Choroid plexus epithelial cell (primary cell): Measurements from ENCODE around the gene KLRK1.
A peak's percentile ranks its signal among the peaks of the same experiment; 100 is the strongest.
"Not testable (repeated sequence)": the region's sequence is repeated elsewhere in the genome, so short reads cannot be mapped to it uniquely, and the experiment has no call there.

ENCODE experiments used
- DNase-seq: peaks from one replicate; pipeline ENCODE4 v3.0.0-alpha.2; 2010; ENCODE audit warnings: low read depth
- H3K4me3 ChIP-seq: 2 replicates; pipeline ENCODE4 v1.5.1; 2011; ENCODE audit warnings: low read depth, mild to moderate bottlenecking, control low read depth, low read length, moderate library complexity
- CTCF ChIP-seq: conservative IDR thresholded peaks from 2 replicates; pipeline ENCODE4 v1.5.1; 2011; ENCODE audit warnings: low read depth, mild to moderate bottlenecking, control low read depth, inconsistent platforms, low read length, moderate library complexity

KLRK1 gene

GRCh38 chr12:10393291-10393690 lies 3.5 kb upstream of the KLRK1 start:
- no peak overlapping the region for H3K4me3 ChIP-seq
- no peak for DNase-seq
- no peak for TF ChIP-seq CTCF

GRCh38 chr12:10392394-10392930 lies 2.6 kb upstream of the KLRK1 start:
- peak; percentile 100 for DNase-seq
- H3K4me3 ChIP-seq, result no peak overlapping the region

GRCh38 chr12:10390991-10391390 lies 1.1 kb upstream of the KLRK1 start:
- not testable (repeated sequence) for DNase-seq, H3K4me3 ChIP-seq

More at GRCh38 chr12:10392394-10392930, 2.6 kb upstream of the KLRK1 start:
- TF ChIP-seq CTCF, result no peak

GRCh38 chr12:10388624-10389413 lies 1.0 kb downstream of the KLRK1 start:
- DNase-seq, result peak; percentile 71
- no peak for TF ChIP-seq CTCF
- H3K4me3 ChIP-seq, result no peak overlapping the region

GRCh38 chr12:10387498-10387897 lies 2.3 kb downstream of the KLRK1 start:
- not testable (repeated sequence) for H3K4me3 ChIP-seq, DNase-seq

GRCh38 chr12:10386857-10387256 lies 3.0 kb downstream of the KLRK1 start:
- DNase-seq, result no peak
- no peak overlapping the region for H3K4me3 ChIP-seq
- TF ChIP-seq CTCF, result no peak

GRCh38 chr12:10385166-10385613 lies 4.7 kb downstream of the KLRK1 start:
- no peak overlapping the region for H3K4me3 ChIP-seq

More at GRCh38 chr12:10385166-10385613, 4.7 kb downstream of the KLRK1 start:
- no peak for TF ChIP-seq CTCF
- DNase-seq, result peak; percentile 96
